SH-SY5Y (cell line): ENCODE data around the gene PTPRD.

Source experiments
- GATA2 ChIP-seq: IDR thresholded peaks from 2 replicates; pipeline ENCODE4 v1.6.1; 2011; ENCODE audit warnings: mild to moderate bottlenecking, low read depth, low read length
- GATA3 ChIP-seq: IDR thresholded peaks from 2 replicates; pipeline ENCODE4 v1.6.1; 2011; ENCODE audit warnings: low read depth, mild to moderate bottlenecking, low read length, moderate library complexity

DNA sequence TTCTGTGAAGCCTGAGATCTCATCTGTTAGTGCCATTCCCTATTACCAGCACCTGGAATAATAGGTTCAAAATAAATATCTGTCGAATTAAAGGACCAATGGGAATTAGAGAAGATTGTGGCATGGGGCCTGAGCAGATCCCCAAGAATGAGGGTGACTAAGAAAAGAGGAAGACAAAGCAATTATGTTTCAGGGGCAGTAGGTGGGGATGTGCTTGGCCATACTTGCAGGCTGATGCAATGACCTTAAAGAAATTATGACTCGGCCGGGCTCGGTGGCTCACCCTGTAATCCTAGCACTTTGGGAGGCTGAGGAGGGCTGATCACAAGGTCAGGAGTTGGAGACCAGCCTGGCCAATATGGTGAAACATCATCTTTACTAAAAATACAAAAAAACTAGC lies 562.8 kb downstream of the PTPRD start:
- TF ChIP-seq GATA2 (no peak), GATA3 (no peak)
